K562 (cell line): ENCODE measurements around the gene SRGAP3. TPM values are rescaled to one million over a fixed set of nuclear protein-coding genes. Genes with fewer than 3 reads are reported as not detected.
A peak's percentile ranks its signal among the peaks of the same experiment; 100 is the strongest.

Source experiments
- ASH1L ChIP-seq: fragments of 450-650 bp; IDR thresholded peaks from 2 replicates; pipeline ENCODE4 v1.6.1; 2018; ENCODE audit warnings: borderline replicate concordance, mild to moderate bottlenecking, low read depth; ENCODE audit not compliant: partially characterized antibody
- ATF1 ChIP-seq, 2 experiments: fragments of 450-650 bp in 1 of 2; IDR thresholded peaks; 2 replicates each; pipeline ENCODE4 v1.6.1; 2016; ENCODE audit warnings: missing compliant biosample characterization in 1 of 2, missing genetic modification characterization in 1 of 2
- FOSL1 ChIP-seq: fragments of 200-800 bp; sonication (Bioruptor generic); conservative IDR thresholded peaks from 2 replicates; pipeline ENCODE4 v1.6.1; 2016; ENCODE audit warnings: missing genetic modification characterization, missing compliant biosample characterization
- GATAD2B ChIP-seq: fragments of 450-650 bp; IDR thresholded peaks from 2 replicates; pipeline ENCODE4 v1.6.1; 2017; ENCODE audit warnings: mild to moderate bottlenecking, borderline replicate concordance
- KAT2B ChIP-seq: IDR thresholded peaks from one replicate; pipeline ENCODE4 v1.6.1; 2012; ENCODE audit warnings: low read depth, mild to moderate bottlenecking, control low read depth, inconsistent platforms, low read length, moderate library complexity
- L3MBTL2 ChIP-seq: fragments of 450-650 bp; IDR thresholded peaks from 2 replicates; pipeline ENCODE4 v1.6.1; 2016; ENCODE audit warnings: mild to moderate bottlenecking, moderate library complexity
- NFIC ChIP-seq: fragments of 450-650 bp; IDR thresholded peaks from 2 replicates; pipeline ENCODE4 v1.6.1; 2017; ENCODE audit warnings: mild to moderate bottlenecking, inconsistent platforms
- NFYB ChIP-seq: IDR thresholded peaks from 2 replicates; pipeline ENCODE4 v1.6.1; 2011; ENCODE audit warnings: mild to moderate bottlenecking, moderate library complexity; ENCODE audit not compliant: insufficient read length; ENCODE audit errors: extremely low read depth
- SP2 ChIP-seq: IDR thresholded peaks from 2 replicates; pipeline ENCODE4 v1.6.1; 2011; ENCODE audit warnings: mild to moderate bottlenecking, low read depth, low read length, moderate library complexity; ENCODE audit not compliant: poor library complexity, severe bottlenecking; ENCODE audit errors: extremely low read depth
- TCFL5 ChIP-seq: fragments of 250-450 bp; sonication (Bioruptor Pico); conservative IDR thresholded peaks from 2 replicates; pipeline ENCODE4 v1.6.1; 2021; ENCODE audit warnings: mild to moderate bottlenecking, moderate library complexity, matching md5 sums
- ZNF384 ChIP-seq: IDR thresholded peaks from 2 replicates; pipeline ENCODE4 v1.6.1; 2012; ENCODE audit warnings: low read depth, low read length, improper control_type of control experiment
- ZNF764 ChIP-seq: fragments of 250-450 bp; sonication (Bioruptor Pico); IDR thresholded peaks from 2 replicates; pipeline ENCODE4 v1.4.0; 2020; ENCODE audit warnings: low read depth, mild to moderate bottlenecking, moderate library complexity
- polyA plus RNA-seq, 8 experiments: library from polyadenylated mRNA; depleted of rRNA in 4 of 8; stranded (reverse) in 5 of 8; unstranded in 3 of 8; fragments of >200 nt; fragmentation: Nextera tagmentation in 2 of 8; fragmentation: Illumina TruSeq in 1 of 8; extraction: Ambion mirVana in 2 of 8; extraction: Trizol in 1 of 8; gene quantifications; 2 replicates each; pipeline versions ENCODE4 v1.2.1 to v1.2.3, GENCODE V29; 2011 to 2014; ENCODE audit warnings: inconsistent platforms in 1 of 8, missing spikeins in 1 of 8
- total RNA-seq, 7 experiments: library from RNA; depleted of rRNA in 6 of 7; stranded (reverse); fragments of >200 nt in 6 of 7; fragmentation: Illumina TruSeq in 2 of 7; extraction: Trizol in 2 of 7; gene quantifications; 2 replicates each; pipeline versions ENCODE4 v1.2.1 to v1.2.3, GENCODE V29; 2011 to 2021; ENCODE audit warnings: low replicate concordance in 1 of 7
- TF ChIP-seq, protein P1 (sequence below), 2 experiments: fragments of 450-650 bp in 1 of 2; sonication (generic) in 1 of 2; formaldehyde crosslinking in 1 of 2; IDR thresholded peaks in 1 of 2; conservative IDR thresholded peaks in 1 of 2; 2 replicates each; pipeline versions ENCODE4 v1.6.1 to v1.8.1; 2016 to 2023; ENCODE audit warnings: mild to moderate bottlenecking in 2 of 2, moderate library complexity in 2 of 2, inconsistent platforms in 1 of 2, missing genetic modification reagents in 1 of 2
- TF ChIP-seq, protein P2 (sequence below): fragments of 450-650 bp; IDR thresholded peaks from 2 replicates; pipeline ENCODE4 v1.6.1; 2016
- TF ChIP-seq, protein P3 (sequence below): sonication (generic); IDR thresholded peaks from 2 replicates; pipeline ENCODE4 v1.6.1; 2016
- TF ChIP-seq, protein P4 (sequence below): sonication (generic); formaldehyde crosslinking; IDR thresholded peaks from 2 replicates; pipeline ENCODE4 v1.8.0; 2023; ENCODE audit warnings: mild to moderate bottlenecking, missing genetic modification reagents
- TF ChIP-seq, protein P5 (sequence below): fragments of 450-650 bp; IDR thresholded peaks from 2 replicates; pipeline ENCODE4 v1.6.1; 2017; ENCODE audit warnings: mild to moderate bottlenecking, moderate library complexity
- TF ChIP-seq, protein P6 (sequence below): sonication (generic); formaldehyde crosslinking; IDR thresholded peaks from 2 replicates; pipeline ENCODE4 v1.8.0; 2022; ENCODE audit warnings: mild to moderate bottlenecking, missing genetic modification reagents

Gene SRGAP3
- total and polyA plus RNA-seq, 9 of the 15 experiments (the other 6 are each of a cell fraction or from before 2014, with no cell fraction given): 0.11 to 0.85 (median 0.35) TPM; not detected in 2

DNA sequence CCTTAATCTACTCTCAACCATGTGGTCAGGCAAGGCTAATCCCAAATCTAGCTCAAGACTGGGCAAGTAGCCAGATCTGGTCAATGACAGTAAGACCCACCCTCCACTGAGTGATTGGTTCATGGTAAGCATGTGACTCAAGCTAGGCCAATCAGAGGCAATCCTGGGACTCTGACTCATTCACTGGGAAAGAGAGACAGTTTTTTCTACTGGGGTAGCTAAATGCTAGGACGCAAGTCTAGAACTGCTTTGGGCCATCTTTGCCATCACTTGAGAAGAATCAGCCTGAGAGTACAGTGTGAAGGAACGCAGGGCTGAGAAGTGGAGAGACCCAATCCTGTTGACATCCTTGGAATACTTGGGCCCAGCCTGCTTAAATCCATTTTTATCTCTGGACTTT, 276.8 kb downstream of the SRGAP3 start (continued):
- TF ChIP-seq, protein P1, sequence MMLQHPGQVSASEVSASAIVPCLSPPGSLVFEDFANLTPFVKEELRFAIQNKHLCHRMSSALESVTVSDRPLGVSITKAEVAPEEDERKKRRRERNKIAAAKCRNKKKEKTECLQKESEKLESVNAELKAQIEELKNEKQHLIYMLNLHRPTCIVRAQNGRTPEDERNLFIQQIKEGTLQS (IDR thresholded peaks at IDR 0.05): peak; percentile 71
- TF ChIP-seq, protein P1 (CRISPR knock-in tag; conservative IDR thresholded peaks at IDR 0.05): no peak
- TF ChIP-seq, protein P2, sequence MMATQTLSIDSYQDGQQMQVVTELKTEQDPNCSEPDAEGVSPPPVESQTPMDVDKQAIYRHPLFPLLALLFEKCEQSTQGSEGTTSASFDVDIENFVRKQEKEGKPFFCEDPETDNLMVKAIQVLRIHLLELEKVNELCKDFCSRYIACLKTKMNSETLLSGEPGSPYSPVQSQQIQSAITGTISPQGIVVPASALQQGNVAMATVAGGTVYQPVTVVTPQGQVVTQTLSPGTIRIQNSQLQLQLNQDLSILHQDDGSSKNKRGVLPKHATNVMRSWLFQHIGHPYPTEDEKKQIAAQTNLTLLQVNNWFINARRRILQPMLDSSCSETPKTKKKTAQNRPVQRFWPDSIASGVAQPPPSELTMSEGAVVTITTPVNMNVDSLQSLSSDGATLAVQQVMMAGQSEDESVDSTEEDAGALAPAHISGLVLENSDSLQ: peak; percentile 65
- no peak for TF ChIP-seq GATAD2B
- peak; percentile 19 for TF ChIP-seq SP2
- TF ChIP-seq FOSL1: peak; percentile 86
- TF ChIP-seq, protein P3, sequence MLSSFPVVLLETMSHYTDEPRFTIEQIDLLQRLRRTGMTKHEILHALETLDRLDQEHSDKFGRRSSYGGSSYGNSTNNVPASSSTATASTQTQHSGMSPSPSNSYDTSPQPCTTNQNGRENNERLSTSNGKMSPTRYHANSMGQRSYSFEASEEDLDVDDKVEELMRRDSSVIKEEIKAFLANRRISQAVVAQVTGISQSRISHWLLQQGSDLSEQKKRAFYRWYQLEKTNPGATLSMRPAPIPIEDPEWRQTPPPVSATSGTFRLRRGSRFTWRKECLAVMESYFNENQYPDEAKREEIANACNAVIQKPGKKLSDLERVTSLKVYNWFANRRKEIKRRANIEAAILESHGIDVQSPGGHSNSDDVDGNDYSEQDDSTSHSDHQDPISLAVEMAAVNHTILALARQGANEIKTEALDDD: 0 out of 2 replicates have a peak, but pooled peaks have one; percentile 7
- TF ChIP-seq NFIC: peak; percentile 96
- TF ChIP-seq, protein P4, sequence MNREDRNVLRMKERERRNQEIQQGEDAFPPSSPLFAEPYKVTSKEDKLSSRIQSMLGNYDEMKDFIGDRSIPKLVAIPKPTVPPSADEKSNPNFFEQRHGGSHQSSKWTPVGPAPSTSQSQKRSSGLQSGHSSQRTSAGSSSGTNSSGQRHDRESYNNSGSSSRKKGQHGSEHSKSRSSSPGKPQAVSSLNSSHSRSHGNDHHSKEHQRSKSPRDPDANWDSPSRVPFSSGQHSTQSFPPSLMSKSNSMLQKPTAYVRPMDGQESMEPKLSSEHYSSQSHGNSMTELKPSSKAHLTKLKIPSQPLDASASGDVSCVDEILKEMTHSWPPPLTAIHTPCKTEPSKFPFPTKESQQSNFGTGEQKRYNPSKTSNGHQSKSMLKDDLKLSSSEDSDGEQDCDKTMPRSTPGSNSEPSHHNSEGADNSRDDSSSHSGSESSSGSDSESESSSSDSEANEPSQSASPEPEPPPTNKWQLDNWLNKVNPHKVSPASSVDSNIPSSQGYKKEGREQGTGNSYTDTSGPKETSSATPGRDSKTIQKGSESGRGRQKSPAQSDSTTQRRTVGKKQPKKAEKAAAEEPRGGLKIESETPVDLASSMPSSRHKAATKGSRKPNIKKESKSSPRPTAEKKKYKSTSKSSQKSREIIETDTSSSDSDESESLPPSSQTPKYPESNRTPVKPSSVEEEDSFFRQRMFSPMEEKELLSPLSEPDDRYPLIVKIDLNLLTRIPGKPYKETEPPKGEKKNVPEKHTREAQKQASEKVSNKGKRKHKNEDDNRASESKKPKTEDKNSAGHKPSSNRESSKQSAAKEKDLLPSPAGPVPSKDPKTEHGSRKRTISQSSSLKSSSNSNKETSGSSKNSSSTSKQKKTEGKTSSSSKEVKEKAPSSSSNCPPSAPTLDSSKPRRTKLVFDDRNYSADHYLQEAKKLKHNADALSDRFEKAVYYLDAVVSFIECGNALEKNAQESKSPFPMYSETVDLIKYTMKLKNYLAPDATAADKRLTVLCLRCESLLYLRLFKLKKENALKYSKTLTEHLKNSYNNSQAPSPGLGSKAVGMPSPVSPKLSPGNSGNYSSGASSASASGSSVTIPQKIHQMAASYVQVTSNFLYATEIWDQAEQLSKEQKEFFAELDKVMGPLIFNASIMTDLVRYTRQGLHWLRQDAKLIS (CRISPR knock-in tag): no peak
- TF ChIP-seq ZNF764 (CRISPR knock-in tag): no peak
- TF ChIP-seq, protein P5, sequence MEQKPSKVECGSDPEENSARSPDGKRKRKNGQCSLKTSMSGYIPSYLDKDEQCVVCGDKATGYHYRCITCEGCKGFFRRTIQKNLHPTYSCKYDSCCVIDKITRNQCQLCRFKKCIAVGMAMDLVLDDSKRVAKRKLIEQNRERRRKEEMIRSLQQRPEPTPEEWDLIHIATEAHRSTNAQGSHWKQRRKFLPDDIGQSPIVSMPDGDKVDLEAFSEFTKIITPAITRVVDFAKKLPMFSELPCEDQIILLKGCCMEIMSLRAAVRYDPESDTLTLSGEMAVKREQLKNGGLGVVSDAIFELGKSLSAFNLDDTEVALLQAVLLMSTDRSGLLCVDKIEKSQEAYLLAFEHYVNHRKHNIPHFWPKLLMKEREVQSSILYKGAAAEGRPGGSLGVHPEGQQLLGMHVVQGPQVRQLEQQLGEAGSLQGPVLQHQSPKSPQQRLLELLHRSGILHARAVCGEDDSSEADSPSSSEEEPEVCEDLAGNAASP: no peak
- TF ChIP-seq ATF1 (CRISPR knock-in tag; IDR thresholded peaks at IDR 0.05): no peak
- peak; percentile 32; the same call in 1 of the 2 replicates for TF ChIP-seq ATF1 (tag; IDR thresholded peaks at IDR 0.05)
- TF ChIP-seq KAT2B: no peak
- peak; percentile 57 for TF ChIP-seq ASH1L
- TF ChIP-seq L3MBTL2: peak; percentile 37; the same call in 1 of the 2 replicates
- TF ChIP-seq, protein P6, sequence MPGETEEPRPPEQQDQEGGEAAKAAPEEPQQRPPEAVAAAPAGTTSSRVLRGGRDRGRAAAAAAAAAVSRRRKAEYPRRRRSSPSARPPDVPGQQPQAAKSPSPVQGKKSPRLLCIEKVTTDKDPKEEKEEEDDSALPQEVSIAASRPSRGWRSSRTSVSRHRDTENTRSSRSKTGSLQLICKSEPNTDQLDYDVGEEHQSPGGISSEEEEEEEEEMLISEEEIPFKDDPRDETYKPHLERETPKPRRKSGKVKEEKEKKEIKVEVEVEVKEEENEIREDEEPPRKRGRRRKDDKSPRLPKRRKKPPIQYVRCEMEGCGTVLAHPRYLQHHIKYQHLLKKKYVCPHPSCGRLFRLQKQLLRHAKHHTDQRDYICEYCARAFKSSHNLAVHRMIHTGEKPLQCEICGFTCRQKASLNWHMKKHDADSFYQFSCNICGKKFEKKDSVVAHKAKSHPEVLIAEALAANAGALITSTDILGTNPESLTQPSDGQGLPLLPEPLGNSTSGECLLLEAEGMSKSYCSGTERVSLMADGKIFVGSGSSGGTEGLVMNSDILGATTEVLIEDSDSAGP (CRISPR knock-in tag): no peak
- peak; percentile 87 for TF ChIP-seq ZNF384
- TF ChIP-seq TCFL5 (CRISPR knock-in tag): no peak
- peak; percentile 98 for TF ChIP-seq NFYB
